ENCODE data around the gene HELZ.

- no peak for TF ChIP-seq MYC (IDR thresholded peaks at IDR 0.05; ENCODE audit: low read depth, low read length)
- no peak for TF ChIP-seq CTCF (IDR thresholded peaks at IDR 0.05; ENCODE audit: extremely low read depth in 1 of 2, insufficient read depth in 1 of 2, low read depth in 1 of 2, low read length in 2 of 2)
- no peak for TF ChIP-seq MAX (IDR thresholded peaks at IDR 0.05; ENCODE audit: insufficient read depth, insufficient read length)
- TF ChIP-seq POLR2A (IDR thresholded peaks at IDR 0.05; ENCODE audit: low read depth, low read length), result no peak
- no peak for TF ChIP-seq POLR2AphosphoS5 (IDR thresholded peaks at IDR 0.05; ENCODE audit: insufficient read depth, low read depth, low read length)
- TF ChIP-seq EZH2 (IDR thresholded peaks at IDR 0.05; ENCODE audit: borderline replicate concordance, low read depth, low read length, severe bottlenecking), result no peak
These were observed 28.9 kb upstream of the HELZ start for GRCh38 chr17:67273900-67274299.
